Lung microvascular endothelial cell (primary cell): ENCODE measurements around the gene HOXA3. TPM values are rescaled to one million over a fixed set of nuclear protein-coding genes. Genes with fewer than 3 reads are reported as not detected.
A peak's percentile ranks its signal among the peaks of the same experiment; 100 is the strongest.

ENCODE experiments used
- DNase-seq, 2 donors: peaks; one replicate each; pipeline versions ENCODE4 v3.0.0 to v3.0.0-alpha.2; 2010; ENCODE audit warnings: low read depth in 2 of 2
- total RNA-seq: library from RNA; depleted of rRNA; stranded (reverse); fragments of >200 nt; gene quantifications from 2 replicates; pipeline ENCODE4 v1.2.1, GENCODE V29; 2014

Gene HOXA3
- total RNA-seq, 1 donor from 2014 or later: 5.0 TPM

- DNase-seq: peak; percentile 67 to 73
Measured at GRCh38 chr7:27179503-27180430, 27.4 kb upstream of the HOXA3 start.

GRCh38 chr7:27179030-27179429, 26.6 kb upstream of the HOXA3 start:
- DNase-seq: no peak

- DNase-seq: no peak
Measured at GRCh38 chr7:27178366-27178765, 26.0 kb upstream of the HOXA3 start.

DNA sequence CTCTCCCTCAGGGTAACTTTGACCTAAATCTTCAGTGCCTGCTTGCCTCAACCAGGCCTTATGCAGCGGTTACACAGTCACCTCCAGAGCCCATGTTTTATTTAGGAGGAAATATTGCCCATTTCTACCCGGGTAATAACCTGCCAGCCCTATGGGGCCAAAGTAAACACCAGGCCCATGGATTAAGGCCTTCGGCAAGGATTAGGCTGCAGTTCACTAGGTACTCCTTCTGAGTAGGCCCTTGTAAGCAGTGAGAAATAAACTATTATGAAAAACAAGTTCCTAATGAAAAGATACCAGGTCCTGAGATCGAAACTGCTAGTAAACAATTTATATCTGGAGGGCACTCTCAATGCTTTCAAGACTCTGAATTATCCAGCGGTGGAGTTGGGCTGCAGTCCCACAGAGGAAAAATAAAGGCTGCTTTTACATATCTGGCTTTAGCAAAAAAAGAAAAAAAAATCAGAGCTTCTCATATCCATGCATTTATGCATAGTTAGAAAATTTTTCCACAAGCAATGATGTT, 25.5 kb upstream of the HOXA3 start:
- no peak for DNase-seq

DNA sequence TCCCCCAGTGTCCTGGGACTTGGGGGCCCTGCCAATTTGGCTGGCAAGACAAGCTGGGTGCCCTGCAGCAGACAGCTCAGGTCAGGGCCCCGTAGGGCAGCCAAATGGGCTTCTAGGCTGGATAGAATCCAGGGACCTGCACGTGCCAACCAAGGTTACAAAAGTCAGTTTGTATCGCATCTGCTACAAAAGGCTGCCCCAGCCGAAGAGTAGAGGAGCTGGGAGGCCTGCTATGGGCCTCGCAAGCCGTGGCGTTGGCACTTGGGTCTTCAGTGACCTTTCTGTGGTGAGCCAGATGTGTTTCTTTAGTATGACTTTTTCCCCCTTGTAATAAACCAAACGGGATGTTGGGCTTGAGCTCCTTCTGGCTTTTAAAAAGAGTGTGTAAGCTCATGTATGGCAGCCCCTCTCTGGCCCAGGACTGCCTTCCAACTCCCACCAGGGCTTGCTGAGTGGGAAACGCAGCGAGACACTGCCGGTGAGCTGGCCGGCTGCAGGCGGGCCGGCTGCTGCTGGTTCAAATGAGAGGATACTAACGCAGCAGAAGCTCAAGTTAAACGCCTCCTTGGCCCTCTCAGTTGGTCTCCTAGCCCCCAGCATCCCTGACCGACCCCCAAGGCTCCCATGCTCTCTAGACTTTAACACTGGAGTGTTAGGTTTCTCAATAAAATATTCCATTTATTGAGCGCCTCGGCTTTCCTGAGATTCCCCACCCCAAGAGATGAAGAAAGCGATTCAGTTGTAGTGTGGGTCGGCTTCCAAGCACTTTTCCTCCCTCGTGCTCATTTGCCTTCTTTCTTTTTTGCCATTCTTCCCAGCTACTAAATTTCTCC, 24.8 kb upstream of the HOXA3 start:
- no peak for DNase-seq

DNA sequence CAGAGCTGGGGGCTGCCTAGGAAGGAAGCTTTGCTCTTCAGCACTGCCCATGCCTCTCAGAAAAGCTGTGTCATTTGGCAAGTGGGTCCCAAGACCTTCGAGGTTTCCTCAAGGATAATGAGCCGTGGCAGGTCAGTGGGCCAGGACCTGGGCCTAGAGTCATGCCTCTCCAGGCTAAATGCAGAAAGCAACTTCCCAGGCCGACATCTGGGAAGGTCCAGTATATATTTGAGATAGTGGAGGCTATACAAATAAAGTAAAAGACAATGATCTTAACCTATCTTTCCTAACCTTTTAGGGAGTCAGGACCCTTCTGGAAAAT, 24.1 kb upstream of the HOXA3 start:
- no peak for DNase-seq

DNA sequence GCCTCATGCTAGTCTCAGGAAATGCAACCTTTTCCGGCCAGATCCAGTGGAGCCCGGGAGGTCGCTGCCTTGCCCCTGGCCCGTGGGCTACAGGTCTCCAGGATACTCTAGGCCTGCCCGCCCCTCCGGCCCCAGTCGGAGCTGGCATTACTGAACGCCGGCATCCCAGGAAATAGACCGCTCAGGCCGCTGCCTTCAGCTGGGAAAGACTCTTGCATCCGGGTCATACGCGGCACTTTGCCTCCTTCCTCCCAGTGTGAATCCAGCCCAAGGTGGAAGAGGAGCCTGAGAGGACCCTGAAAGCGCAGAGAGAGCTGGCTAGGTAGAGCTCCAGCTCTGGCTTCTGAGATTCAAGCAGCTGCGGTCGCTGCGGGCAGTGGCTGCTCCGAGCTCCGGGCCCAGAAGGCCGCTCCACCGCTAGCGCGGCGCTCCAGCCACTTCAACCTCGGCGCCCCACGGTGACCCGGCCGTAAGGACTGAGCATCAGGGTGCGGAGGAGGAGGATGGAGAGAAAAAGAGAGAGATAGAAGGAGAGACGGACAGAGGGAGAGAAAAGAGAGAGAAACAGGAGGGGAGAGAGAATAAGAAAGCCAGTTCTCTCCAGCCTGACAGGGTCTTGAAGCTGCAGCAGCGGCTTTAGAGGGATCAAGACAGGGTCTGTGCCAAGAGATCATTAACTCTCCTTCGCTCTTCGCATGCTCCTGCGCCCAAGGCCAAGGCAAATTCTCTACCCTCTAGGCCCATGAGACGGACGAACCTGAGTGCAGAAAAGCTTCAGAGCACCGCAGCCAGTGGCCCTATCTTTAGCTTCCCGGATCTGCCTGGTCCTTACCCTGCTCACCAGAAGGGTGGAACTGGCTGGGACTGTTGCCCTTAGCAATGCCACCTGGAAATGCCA, 23.5 kb upstream of the HOXA3 start:
- DNase-seq: no peak

GRCh38 chr7:27174874-27175625, 22.7 kb upstream of the HOXA3 start:
- DNase-seq: no peak

DNA sequence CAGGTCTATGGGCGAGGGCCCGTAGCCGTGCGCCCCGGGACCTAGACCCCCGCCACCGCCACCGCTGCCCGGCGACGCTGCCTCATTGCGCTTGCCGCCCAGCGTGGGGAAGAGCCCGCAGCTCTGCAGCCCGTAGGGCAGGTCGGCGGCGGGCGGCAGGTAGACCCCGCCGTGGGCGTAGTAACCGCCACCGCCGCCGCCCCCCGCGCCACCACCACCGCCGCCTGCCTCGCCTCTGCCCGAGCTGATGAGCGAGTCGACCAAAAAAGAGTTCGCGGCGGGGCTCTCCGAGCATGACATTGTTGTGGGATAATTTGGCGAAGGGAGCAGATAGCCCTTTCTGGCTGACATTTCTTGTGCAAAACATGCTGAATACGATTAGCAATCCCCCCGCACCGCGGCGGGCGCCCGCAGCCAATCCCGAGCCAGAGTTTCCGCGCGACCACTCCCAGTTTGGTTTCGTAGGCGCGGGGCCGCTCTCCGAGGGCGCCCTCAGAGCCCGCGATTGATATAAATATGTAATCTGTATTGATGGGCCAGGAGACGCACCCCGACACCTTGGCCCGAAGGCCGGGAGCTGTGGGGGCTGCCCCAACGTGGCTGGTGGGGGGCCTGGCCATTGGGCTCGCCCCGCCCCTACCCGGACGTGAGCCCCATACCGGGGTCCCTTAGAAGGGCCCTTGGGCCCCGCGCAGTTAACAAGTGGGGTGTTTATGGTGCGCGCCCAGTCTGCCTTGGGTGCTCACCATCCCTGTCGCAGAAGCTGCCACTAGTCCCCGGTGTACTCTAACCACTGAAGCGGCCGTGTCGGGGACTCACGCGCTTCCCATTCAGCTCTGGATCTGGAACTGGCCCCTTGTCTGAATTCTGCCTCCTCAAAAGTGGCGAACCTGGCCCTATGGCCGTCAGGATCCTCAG, 21.8 kb upstream of the HOXA3 start, which contains the start of gene HOXA10:
Gene HOXA10, minus strand, starts transcription at position 365 of the 918 bp plus-strand sequence. Its CDS starts 14 bp downstream, at position 351.
- no peak for DNase-seq

GRCh38 chr7:27173511-27173955, 21.1 kb upstream of the HOXA3 start:
- DNase-seq: no peak

- DNase-seq: peak in 1 of 2 donors; percentile 57
Measured at GRCh38 chr7:27172823-27173510, 20.6 kb upstream of the HOXA3 start.

DNA sequence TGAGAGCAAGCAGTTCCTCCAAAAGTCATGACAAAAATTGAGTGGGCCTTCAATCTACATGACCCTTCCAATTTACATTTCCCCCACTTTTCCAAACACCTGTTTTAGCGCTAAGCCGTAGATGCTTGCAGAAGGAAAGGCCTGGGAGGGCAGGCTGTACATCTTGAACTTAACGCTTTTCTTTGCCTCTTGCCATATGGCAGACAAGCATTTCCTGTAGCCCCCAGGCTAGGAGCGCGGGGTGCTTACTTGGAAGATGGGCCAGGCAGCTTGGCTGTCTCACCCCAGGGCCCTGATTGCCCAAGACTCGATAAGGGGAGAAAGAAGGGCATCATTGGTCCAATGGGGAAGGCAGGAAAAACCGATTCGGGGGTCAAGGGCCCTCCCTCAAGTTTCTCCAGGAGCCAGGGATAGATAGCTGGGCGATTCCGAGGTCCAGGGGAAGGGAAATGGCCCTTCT, 20.0 kb upstream of the HOXA3 start:
- no peak for DNase-seq

DNA sequence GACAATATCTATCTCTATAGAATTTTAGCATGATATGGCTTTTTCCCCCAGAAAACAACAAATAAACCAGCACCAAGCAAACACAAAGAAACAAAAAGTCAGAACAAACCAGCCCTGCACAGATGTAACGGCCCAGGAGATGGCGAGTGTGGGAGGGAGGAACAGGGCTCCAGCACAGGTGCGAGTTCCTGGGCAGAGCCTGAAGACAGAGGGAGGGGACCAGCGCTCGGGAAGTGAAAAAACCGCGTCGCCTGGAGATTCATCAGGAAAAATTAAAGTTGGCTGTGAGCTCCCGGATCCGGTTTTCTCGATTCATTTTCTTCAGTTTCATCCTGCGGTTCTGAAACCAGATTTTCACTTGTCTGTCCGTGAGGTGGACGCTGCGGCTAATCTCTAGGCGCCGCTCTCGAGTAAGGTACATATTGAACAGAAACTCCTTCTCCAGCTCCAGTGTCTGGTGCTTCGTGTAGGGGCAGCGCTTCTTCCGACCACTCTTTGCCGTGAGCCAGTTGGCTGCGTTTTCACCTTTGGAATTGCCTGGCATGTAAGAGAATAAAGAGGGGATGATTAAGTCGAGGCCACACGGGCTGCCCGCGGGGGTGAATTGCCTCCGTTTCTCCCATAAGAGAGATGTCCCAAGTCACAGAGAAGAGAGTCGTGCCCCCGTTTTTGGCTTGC, 19.4 kb upstream of the HOXA3 start:
- DNase-seq: no peak

- DNase-seq: no peak
Measured at GRCh38 chr7:27171325-27171636, 18.9 kb upstream of the HOXA3 start.

GRCh38 chr7:27170426-27171324, 18.3 kb upstream of the HOXA3 start:
- DNase-seq: no peak

DNA sequence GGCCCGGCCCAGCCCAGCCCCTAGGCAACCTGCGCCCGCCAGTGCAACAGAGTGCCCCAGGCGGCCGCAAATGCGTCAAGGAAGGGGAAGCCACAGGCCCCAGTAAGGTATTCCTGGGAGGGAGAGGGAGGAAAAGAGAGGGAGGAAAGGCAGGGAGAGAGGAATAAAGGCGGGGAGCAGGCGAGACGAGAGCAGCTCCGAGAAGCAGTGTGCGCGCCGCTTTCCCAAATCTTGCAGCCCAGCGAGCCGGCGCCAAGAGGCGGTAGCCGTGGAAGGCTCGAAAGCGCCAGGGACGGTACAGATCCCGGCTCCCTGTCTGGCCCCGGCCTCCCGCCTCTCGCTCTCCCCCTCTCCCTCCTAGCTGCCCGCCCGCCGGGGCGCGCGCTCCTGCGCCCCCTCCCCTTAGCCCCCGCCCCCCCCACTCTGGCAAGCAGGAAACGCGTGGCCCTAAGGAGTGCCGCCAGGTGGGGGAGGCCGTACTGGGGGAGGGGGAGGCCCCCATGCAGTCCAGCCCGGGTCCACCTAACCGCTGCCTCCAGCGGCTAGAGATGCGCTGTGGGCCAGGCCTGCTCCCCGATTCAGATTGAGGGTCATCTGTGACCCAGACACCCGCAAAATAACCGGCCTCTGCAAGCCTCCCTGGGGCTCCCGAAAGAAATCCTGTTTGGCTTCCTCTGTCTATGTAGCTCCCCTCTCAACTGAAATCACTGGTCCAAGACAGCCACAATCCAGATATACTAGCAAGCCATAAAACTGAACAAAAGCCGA, 17.5 kb upstream of the HOXA3 start:
- no peak for DNase-seq
